IPS-11a (cell line): ENCODE measurements around the gene TRIM65.

Experiments used
- H3K4me3 ChIP-seq: one replicate; pipeline ENCODE4 v1.5.1; 2013; ENCODE audit warnings: low read depth, low read length, control low read depth

The TRIM65 gene

GRCh38 chr17:75839942-75840798, 56.6 kb downstream of the TRIM65 start:
- H3K4me3 ChIP-seq = no peak overlapping the region
